ENCODE data around the gene B4GALNT1. TPM values are rescaled to one million over a fixed set of nuclear protein-coding genes. Genes with fewer than 3 reads are reported as not detected.
"Not testable (repeated sequence)": the region's sequence is repeated elsewhere in the genome, so short reads cannot be mapped to it uniquely, and the experiment has no call there.

Gene B4GALNT1
- total RNA-seq, 1 donor from 2014 or later = 1.4 TPM

GRCh38 chr12:57620936-57621496 lies 12.0 kb downstream of the B4GALNT1 start:
- DNase-seq (ENCODE audit: low spot score) = no peak

GRCh38 chr12:57620245-57620935 lies 12.6 kb downstream of the B4GALNT1 start:
- no peak for DNase-seq (ENCODE audit: low spot score)

DNA sequence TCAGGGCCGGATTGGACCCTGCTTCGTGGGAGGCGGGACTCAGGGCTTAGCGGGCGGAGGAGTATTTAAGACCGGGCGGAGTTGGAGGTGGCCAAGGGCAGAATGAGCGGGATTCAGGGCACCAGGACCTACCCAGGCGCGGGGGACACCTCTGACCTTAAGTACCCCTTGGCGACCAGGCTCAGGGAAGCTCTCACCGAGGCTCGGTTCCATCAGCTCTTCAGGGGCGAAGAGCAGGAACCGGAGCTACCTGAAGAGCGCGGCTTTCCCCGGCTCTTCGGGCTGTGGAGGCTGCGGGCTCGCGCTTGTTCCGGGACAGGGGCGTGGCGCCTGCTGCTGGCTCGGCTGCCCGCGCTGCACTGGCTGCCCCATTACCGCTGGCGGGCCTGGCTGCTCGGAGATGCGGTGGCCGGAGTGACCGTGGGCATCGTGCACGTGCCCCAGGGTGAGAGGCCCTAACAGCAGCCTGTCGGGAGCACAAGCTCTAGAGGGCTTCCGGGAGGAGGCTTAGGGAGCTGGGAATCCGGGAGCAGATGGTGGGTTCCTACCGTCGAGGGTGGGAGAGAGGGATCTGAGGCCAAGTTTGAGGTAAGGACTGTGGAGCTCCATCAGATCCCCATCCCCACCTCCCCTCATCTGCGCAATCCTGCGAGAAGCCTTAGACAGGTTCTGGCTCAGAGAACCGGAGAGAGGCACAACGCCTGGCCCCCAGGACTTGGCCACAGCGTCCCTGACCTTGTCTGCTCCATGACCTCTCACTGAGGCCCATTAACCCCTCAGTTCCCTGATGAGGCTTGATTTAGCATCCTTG lies 13.4 kb downstream of the B4GALNT1 start:
- no peak for DNase-seq (ENCODE audit: low spot score)

GRCh38 chr12:57618966-57619433 lies 14.0 kb downstream of the B4GALNT1 start:
- DNase-seq (ENCODE audit: low spot score) = no peak

DNA sequence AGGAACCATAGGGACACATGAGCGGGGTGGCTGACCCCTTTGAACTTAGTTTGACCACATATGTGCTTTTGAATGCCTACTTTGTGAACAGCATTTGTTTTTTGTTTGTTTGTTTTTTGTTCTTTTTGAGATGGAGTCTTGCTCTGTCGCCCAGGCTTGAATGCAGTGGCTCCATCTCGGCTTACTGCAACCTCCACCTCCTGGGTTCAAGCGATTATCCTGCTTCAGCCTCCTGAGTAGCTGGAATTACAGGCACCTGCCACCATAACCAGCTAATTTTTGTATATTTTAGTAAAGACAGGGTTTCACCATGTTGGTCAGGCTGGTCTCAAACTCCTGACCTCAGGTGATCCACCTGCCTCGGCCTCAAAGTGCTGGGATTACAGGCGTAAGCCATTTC lies 14.6 kb downstream of the B4GALNT1 start:
- not testable (repeated sequence) for DNase-seq (ENCODE audit: low spot score)

GRCh38 chr12:57617942-57618341 lies 15.1 kb downstream of the B4GALNT1 start:
- no peak for DNase-seq (ENCODE audit: low spot score)

DNA sequence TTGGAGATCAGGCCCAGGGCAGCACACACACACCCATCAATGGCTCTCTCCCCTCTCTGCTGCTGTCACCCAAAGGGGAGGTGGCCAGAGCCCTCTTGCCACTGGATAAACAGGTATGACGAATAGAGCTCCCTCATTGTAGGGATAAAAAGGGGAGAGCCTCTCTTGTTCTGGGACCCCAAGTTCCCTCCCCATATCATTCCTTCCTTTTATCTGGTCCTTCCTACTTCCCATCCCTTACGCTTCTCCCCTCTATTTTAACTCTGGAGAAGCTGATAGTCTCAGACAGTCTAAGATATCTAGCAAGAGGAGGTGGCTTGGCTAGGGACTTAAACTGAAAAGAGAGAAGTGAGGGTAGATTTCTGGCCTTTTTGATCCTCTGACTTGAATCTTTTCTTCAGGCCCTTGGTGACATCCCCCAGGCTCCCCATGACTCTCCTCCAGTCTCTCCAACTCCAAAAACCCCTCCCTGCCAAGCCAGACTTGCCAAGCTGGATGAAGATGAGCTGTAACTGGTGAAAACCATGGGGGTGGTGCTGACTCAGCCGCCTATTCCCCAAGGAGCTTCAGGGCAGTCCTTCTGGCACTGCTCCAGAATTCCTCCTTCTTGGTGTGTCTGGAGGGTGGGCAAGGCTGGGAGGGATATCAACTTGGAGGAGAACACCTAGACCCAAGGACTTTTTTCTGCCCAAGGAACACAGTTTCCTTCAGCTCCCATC lies 16.5 kb downstream of the B4GALNT1 start:
- DNase-seq (ENCODE audit: low spot score) = no peak

GRCh38 chr12:57615637-57616036 lies 17.4 kb downstream of the B4GALNT1 start:
- DNase-seq (ENCODE audit: low spot score) = no peak

GRCh38 chr12:57614948-57615500 lies 18.0 kb downstream of the B4GALNT1 start:
- DNase-seq (ENCODE audit: low spot score) = no peak

DNA sequence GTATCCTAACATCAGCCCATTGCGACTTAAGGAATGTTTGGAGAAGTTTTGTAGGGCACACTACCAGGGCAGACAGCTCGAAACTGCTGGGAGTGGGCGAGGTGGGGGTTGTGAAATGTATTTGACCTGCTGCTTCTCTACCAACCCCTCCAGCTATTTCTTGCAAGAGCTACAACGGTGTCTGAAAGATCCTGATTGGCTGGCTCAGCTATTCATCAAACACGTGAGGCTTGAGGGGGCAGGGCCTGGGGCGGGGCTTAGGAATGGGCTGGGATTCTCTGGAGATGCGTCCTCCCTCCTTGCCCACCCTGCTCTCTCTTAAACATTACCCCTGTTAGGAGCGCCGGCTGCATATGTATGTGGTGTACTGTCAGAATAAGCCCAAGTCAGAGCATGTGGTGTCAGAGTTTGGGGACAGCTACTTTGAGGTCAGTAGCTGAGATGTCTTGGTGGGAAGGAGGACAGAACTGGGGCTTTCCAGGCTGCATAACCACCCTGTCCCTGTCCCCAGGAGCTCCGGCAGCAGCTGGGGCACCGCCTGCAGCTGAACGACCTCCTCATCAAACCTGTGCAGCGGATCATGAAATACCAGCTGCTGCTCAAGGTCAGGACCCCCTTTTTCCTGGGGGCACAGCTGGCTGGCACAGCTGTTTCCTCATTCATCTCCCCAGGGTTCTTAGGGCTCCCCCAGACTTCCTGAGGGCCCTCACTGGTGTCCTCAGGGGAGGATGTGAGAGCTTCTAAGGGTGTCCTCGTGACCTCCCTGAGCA lies 18.6 kb downstream of the B4GALNT1 start:
- no peak for DNase-seq (ENCODE audit: low spot score)

GRCh38 chr12:57613427-57614109 lies 19.4 kb downstream of the B4GALNT1 start:
- no peak for DNase-seq (ENCODE audit: low spot score)

DNA sequence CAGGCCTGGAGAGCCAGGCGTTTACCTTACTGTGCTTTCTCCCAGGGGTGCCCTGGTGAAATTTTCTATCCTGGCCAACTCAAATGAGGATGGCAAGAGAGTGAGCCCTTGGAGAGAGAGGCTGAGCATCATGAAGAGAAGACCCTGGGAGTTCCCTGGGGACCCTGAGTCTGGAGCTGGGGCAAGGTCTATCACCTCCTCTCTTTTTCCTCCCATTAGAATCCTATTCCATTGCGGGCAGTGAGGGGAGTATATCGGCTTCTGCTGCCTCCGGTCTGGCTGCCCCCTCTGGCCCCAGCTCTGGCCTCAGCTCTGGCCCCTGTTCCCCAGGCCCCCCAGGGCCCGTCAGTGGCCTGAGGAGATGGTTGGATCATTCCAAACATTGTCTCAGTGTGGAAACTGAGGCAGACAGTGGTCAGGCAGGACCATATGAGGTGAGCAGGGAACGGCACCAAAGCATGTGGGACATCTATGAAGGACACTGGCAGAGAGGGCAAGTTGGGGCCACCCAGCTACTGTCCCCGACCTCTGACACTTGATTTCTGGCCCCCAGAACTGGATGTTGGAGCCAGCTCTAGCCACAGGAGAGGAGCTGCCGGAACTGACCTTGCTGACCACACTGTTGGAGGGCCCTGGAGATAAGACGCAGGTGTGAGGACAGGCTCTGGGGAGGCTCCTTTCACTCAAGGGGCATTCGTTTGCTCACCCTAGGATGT lies 20.1 kb downstream of the B4GALNT1 start:
- DNase-seq (ENCODE audit: low spot score) = no peak

DNA sequence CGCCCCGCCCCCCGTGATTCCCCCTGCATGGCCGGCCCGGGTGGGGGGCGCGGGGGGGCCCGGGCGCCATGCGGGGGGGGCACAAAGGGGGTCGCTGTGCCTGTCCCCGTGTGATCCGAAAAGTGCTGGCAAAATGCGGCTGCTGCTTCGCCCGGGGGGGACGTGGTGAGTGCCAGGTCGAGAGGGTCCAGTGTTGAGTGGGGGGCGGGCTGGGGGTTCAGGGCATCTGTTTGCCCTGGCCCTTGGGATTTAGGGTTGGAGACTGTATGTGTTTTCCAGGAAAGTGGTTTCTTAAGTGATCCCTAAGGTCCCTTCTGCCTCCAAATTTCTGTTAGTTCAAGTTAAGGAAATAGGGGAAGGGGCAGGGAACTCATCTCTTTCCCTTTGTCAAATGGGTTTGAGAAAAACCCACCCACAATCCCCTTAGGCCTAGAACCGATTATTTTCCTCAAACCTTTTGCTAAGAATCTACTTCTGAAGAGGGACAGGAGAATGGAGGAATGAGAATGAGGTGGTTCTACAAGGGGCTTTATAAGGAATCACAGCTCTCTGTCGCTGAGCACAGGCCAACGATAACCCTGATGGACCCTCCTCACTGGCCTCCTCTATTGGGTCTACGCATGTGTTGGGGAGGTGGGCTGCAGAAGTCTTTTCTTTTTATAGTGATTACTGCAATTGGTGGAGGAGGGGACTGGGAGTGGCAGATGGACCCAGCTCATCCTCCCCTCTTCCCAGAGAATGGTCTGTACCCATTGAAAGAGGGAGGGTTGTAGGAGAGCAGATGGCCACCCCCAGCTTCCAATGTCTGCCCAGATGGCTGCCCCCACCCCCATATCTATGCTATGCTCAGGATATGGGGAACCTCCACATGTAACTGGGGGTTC lies 20.9 kb downstream of the B4GALNT1 start:
- no peak for DNase-seq (ENCODE audit: low spot score)

- peak; percentile 84 for DNase-seq (ENCODE audit: low spot score)
Measured at GRCh38 chr12:57611108-57611826, 21.7 kb downstream of the B4GALNT1 start, which contains the start of gene ARHGEF25. TSS of gene ARHGEF25 (plus strand) at chr12:57611435. CDS start at chr12:57611895, 460 bp downstream.

- peak; percentile 58 for DNase-seq (ENCODE audit: low spot score)
Measured at GRCh38 chr12:57610554-57611107, 22.4 kb downstream of the B4GALNT1 start.

- DNase-seq (ENCODE audit: low spot score) = peak; percentile 35
Measured at GRCh38 chr12:57609781-57610553, 23.0 kb downstream of the B4GALNT1 start.

All from umbilical cord (tissue), 2 donors.